Ascending aorta (tissue), 2 donors: ENCODE results near the gene PEAK1. TPM values are rescaled to one million over a fixed set of nuclear protein-coding genes. Genes with fewer than 3 reads are reported as not detected.

Experiments
- DNase-seq, 2 donors: peaks; one replicate each; pipeline ENCODE4 v3.0.0-alpha.2; 2019; ENCODE audit warnings: low spot score in 2 of 2
- H3K27ac ChIP-seq, 2 donors: fragments of 200-600 bp; sonication (generic); one replicate each; pipeline ENCODE4 v1.5.1; 2016 to 2017; ENCODE audit warnings: mild to moderate bottlenecking in 1 of 2
- H3K27me3 ChIP-seq: fragments of 200-600 bp; sonication (generic); one replicate; pipeline ENCODE4 v1.5.1; 2017
- H3K36me3 ChIP-seq, 2 donors: fragments of 200-600 bp; sonication (generic); one replicate each; pipeline ENCODE4 v1.5.1; 2016
- H3K4me1 ChIP-seq, 2 donors: fragments of 200-600 bp; sonication (generic); one replicate each; pipeline ENCODE4 v1.5.1; 2016 to 2017; ENCODE audit warnings: mild to moderate bottlenecking in 1 of 2
- H3K4me3 ChIP-seq, 2 donors: fragments of 200-600 bp; sonication (generic); one replicate each; pipeline ENCODE4 v1.5.1; 2016 to 2017; ENCODE audit warnings: mild to moderate bottlenecking in 1 of 2
- H3K9me3 ChIP-seq, 2 donors: fragments of 200-600 bp; sonication (generic); one replicate each; pipeline ENCODE4 v1.5.1; 2016
- CTCF ChIP-seq, 3 experiments: fragments of 200-600 bp in 2 of 3; fragments of 450-650 bp in 1 of 3; sonication (generic) in 2 of 3; IDR thresholded peaks; one replicate each; pipeline ENCODE4 v1.5.1; 2016 to 2019; ENCODE audit warnings: antibody characterized with exemption in 3 of 3, mild to moderate bottlenecking in 1 of 3, moderate library complexity in 1 of 3
- intact Hi-C: fragments of 100-400 bp; cut with DNase I; formaldehyde crosslinking; loops from one replicate; pipeline ENCODE4 v1.15.1; 2023
- total RNA-seq: library from RNA; depleted of rRNA; stranded (reverse); fragments of >200 nt; gene quantifications from one replicate; pipeline ENCODE4 v1.1.0, GENCODE V29; 2016

PEAK1 gene
- total RNA-seq, 1 donor from 2014 or later = 53.7 TPM

GRCh38 chr15:77130315-77130930 is 289.5 kb downstream of the PEAK1 start:
- intact Hi-C loops = no loop called here
- DNase-seq = no peak
- Histone ChIP-seq H3K27ac (no peak overlapping the region), H3K36me3 (peaks cover 9 to 15% of the 10 kb centered on the region in 2 donors), H3K4me3 (no peak overlapping the region), H3K4me1 (no peaks in the 10 kb centered on the region), H3K9me3 (no peaks in the 10 kb centered on the region), H3K27me3 (no peaks in the 10 kb centered on the region)
- no peak for TF ChIP-seq CTCF (IDR thresholded peaks at IDR 0.05)

- Histone ChIP-seq H3K27ac (no peak overlapping the region), H3K36me3 (peaks cover 6 to 7% of the 10 kb centered on the region in 2 donors), H3K4me3 (no peak overlapping the region), H3K9me3 (no peaks in the 10 kb centered on the region), H3K4me1 (no peaks in the 10 kb centered on the region), H3K27me3 (no peaks in the 10 kb centered on the region)
- TF ChIP-seq CTCF (IDR thresholded peaks at IDR 0.05) = no peak
- intact Hi-C loops = no loop called here
- no peak for DNase-seq
Measured at GRCh38 chr15:77127626-77128025, 292.3 kb downstream of the PEAK1 start.

- H3K27ac ChIP-seq = no peak overlapping the region
- no peak for TF ChIP-seq CTCF (IDR thresholded peaks at IDR 0.05)
- DNase-seq = no peak
- H3K4me1 ChIP-seq = no peaks in the 10 kb centered on the region
- H3K9me3 ChIP-seq = no peaks in the 10 kb centered on the region
- H3K36me3 ChIP-seq = no peaks in the 10 kb centered on the region
- H3K4me3 ChIP-seq = no peak overlapping the region
- H3K27me3 ChIP-seq = no peaks in the 10 kb centered on the region
- intact Hi-C loops = no loop called here
Measured at GRCh38 chr15:77126529-77127326, 293.2 kb downstream of the PEAK1 start.

- no peak for TF ChIP-seq CTCF (IDR thresholded peaks at IDR 0.05)
- H3K36me3 ChIP-seq = no peaks in the 10 kb centered on the region
- intact Hi-C loops = no loop called here
- no peak overlapping the region for H3K4me3 ChIP-seq
- H3K9me3 ChIP-seq = no peaks in the 10 kb centered on the region
- no peaks in the 10 kb centered on the region for H3K27me3 ChIP-seq
- no peak overlapping the region for H3K27ac ChIP-seq
- no peak for DNase-seq
- H3K4me1 ChIP-seq = no peaks in the 10 kb centered on the region
Measured at GRCh38 chr15:77123854-77124253, 296.1 kb downstream of the PEAK1 start.

GRCh38 chr15:77122576-77122975 is 297.3 kb downstream of the PEAK1 start:
- peaks cover 0 to 3% of the 10 kb centered on the region in 2 donors for H3K4me1 ChIP-seq
- DNase-seq = no peak
- no peaks in the 10 kb centered on the region for H3K27me3 ChIP-seq
- no peaks in the 10 kb centered on the region for H3K36me3 ChIP-seq
- no peak overlapping the region for H3K4me3 ChIP-seq
- intact Hi-C loops = no loop called here
- no peaks in the 10 kb centered on the region for H3K9me3 ChIP-seq
- no peak overlapping the region for H3K27ac ChIP-seq
- no peak for TF ChIP-seq CTCF (IDR thresholded peaks at IDR 0.05)
